RWPE2 (cell line): ENCODE results near the gene IDH3A.

Source experiments
- ATAC-seq: fragments of 200-7000 bp; cut with Tn5 transposase; 3 replicates; pipeline ENCODE4 v1.9.1; 2021; ENCODE audit warnings: low read depth
- DNase-seq: peaks from one replicate; pipeline ENCODE4 v3.0.0-alpha.2; 2020; ENCODE audit warnings: low spot score
- H3K27ac ChIP-seq: fragments of 450-650 bp; 2 replicates; pipeline ENCODE4 v1.5.1; 2017; ENCODE audit warnings: mild to moderate bottlenecking; ENCODE audit not compliant: poor library complexity, severe bottlenecking
- H3K27me3 ChIP-seq: fragments of 250-450 bp; sonication (Bioruptor Pico); 2 replicates; pipeline ENCODE4 v1.5.1; 2021; ENCODE audit warnings: mild to moderate bottlenecking, moderate library complexity; ENCODE audit not compliant: insufficient read depth, poor library complexity, severe bottlenecking
- H3K36me3 ChIP-seq: fragments of 250-450 bp; sonication (Bioruptor Pico); 2 replicates; pipeline ENCODE4 v1.5.1; 2020; ENCODE audit warnings: low read depth, mild to moderate bottlenecking, moderate library complexity
- H3K4me1 ChIP-seq: fragments of 250-450 bp; sonication (Bioruptor Pico); 2 replicates; pipeline ENCODE4 v1.5.1; 2021; ENCODE audit warnings: mild to moderate bottlenecking, moderate library complexity; ENCODE audit not compliant: insufficient read depth, poor library complexity, severe bottlenecking
- H3K4me3 ChIP-seq: fragments of 250-450 bp; sonication (Bioruptor Pico); 2 replicates; pipeline ENCODE4 v1.5.1; 2021; ENCODE audit warnings: mild to moderate bottlenecking, moderate library complexity; ENCODE audit not compliant: severe bottlenecking
- H3K9me3 ChIP-seq: fragments of 250-450 bp; sonication (Bioruptor Pico); 2 replicates; pipeline ENCODE4 v1.5.1; 2021; ENCODE audit warnings: mild to moderate bottlenecking, moderate library complexity; ENCODE audit not compliant: severe bottlenecking
- TF ChIP-seq, protein P1 (sequence below): fragments of 450-650 bp; IDR thresholded peaks from one replicate; pipeline ENCODE4 v1.5.1; 2017; ENCODE audit warnings: mild to moderate bottlenecking, moderate library complexity; ENCODE audit not compliant: poor library complexity, severe bottlenecking

IDH3A gene

DNA sequence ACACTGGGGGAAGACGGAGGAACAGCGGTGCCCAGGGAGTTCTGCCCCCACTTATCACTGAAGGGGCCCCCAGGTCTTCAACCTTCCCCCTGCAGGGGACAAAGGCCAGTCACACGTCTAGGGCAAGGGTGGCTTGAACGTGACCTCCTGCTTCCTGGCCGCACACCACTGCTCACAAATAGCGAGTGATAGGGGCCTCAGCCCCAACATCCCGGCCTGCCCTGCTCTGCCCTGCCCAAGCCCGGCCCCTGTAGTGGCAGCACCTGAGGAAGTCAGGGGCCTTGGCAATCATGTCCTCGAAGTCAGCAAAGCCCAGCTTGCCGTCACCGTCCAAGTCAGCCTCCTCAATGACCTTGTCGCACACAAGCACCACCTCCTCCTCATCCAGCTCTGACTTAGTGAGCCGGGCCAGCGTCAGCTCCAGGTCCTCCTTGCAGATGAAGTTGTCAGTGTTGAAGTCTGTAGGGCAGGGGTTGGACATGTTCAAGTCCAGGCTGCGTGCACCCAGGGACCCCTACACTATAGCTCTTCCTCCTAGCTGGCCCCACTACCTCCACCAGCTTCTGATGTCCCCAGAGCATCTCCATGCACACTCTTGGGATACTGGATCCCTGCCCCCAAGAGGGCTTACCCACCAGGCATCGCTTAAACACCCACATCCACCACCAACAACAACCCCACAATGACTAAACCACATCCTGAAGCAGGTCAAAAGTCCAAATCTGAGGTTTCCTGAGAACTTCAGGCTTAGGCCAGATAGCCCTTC is 43.5 kb upstream of the IDH3A start:
- Histone ChIP-seq H3K27me3 (no peaks in the 10 kb centered on the region), H3K9me3 (no peaks in the 10 kb centered on the region), H3K4me3 (no peak overlapping the region), H3K36me3 (no peaks in the 10 kb centered on the region), H3K27ac (no peak overlapping the region), H3K4me1 (no peaks in the 10 kb centered on the region)
- DNase-seq (peak; percentile 61), ATAC-seq (no peak)
- TF ChIP-seq, protein P1, sequence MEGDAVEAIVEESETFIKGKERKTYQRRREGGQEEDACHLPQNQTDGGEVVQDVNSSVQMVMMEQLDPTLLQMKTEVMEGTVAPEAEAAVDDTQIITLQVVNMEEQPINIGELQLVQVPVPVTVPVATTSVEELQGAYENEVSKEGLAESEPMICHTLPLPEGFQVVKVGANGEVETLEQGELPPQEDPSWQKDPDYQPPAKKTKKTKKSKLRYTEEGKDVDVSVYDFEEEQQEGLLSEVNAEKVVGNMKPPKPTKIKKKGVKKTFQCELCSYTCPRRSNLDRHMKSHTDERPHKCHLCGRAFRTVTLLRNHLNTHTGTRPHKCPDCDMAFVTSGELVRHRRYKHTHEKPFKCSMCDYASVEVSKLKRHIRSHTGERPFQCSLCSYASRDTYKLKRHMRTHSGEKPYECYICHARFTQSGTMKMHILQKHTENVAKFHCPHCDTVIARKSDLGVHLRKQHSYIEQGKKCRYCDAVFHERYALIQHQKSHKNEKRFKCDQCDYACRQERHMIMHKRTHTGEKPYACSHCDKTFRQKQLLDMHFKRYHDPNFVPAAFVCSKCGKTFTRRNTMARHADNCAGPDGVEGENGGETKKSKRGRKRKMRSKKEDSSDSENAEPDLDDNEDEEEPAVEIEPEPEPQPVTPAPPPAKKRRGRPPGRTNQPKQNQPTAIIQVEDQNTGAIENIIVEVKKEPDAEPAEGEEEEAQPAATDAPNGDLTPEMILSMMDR = no peak

DNA sequence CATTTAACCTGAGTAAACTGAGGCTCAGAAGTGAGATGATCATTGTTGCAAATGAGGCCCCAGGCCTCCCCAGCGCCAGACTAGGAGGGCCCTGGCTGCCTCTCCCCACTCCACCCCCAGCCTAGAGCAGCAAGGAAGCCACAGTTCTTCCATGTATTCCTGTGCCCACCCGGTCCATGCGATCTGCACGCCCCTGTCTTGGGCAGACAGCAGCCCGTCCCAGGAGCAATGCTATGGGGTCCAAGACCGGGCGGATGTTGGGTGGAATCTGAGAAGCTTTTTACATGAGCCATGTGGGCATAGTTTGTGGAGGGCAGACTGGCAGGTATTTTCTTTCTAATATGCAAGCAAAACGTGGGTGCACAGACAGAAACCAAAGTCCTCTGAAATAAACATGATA is 41.7 kb upstream of the IDH3A start:
- ATAC-seq = no peak
- H3K9me3 ChIP-seq = no peaks in the 10 kb centered on the region

DNA sequence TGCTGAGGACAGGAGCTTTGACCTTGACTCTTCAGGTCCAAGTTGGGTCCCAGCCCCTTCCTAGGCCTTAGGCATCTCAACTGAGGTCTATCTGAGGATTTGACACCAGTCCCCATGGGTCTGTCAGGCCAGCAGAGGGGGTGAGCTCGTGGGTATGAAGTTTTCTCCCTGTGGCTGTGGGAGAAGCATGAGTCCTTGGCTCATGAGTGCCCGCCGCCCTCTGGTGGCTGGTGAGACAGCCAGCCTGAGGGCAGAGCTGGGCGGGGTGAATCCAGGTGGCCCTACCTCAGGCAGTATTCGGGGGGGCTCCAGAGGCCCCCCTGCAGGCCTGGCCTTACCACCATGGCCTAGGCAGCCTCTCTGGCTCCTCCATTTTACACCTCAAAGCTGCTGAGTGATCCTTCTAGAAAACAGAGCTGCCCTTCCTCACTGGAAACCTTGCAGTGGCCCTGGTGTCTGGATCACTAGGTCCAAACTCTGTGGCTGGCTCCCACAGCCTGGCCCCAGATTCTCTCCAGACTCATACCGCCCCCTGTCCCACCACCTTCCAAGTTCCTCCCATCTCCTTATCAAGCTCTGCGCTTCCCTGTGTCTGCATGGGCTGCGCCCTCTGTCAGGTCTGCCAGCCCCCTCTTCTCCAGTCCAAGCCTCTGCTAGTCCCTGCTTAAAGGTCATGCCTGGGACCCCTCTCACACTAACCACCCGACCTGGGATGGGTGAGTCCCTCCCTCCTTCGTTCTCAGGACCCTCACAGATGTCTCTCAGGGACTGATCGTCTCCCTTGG is 40.7 kb upstream of the IDH3A start:
- Histone ChIP-seq H3K4me1 (no peaks in the 10 kb centered on the region), H3K27ac (no peak overlapping the region), H3K4me3 (no peak overlapping the region), H3K9me3 (no peaks in the 10 kb centered on the region), H3K36me3 (no peaks in the 10 kb centered on the region), H3K27me3 (no peaks in the 10 kb centered on the region)
- peak; percentile 91 for DNase-seq
- peak; percentile 90 for ATAC-seq
- TF ChIP-seq, protein P1 = peak; percentile 99

More for the DNA sequence above, 41.7 kb upstream of the IDH3A start:
- TF ChIP-seq, protein P1 = no peak
- DNase-seq = peak; percentile 62
- H3K27me3 ChIP-seq = no peaks in the 10 kb centered on the region
- H3K36me3 ChIP-seq = no peaks in the 10 kb centered on the region
- no peak overlapping the region for H3K27ac ChIP-seq
- H3K4me1 ChIP-seq = no peaks in the 10 kb centered on the region
- no peak overlapping the region for H3K4me3 ChIP-seq

DNA sequence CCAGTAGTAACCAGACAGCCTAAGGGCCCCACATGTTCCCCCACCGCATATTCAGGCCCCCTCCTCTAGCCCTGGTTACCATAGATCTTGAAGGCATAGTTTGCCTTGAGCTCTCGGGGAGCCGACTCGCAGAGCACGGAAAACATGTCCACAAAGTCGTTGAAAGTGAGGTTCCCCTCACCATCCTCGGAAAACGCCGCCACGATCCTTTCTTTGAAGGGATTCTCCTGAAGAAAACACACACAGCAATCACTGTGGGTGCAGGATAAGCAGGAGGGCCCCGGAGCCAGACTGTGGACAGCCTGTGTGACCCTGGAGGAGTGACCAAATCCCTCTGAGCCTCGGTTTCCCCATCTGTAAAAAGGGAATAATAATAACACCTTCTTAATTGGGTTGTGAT is 40.0 kb upstream of the IDH3A start:
- H3K36me3 ChIP-seq = no peaks in the 10 kb centered on the region
- TF ChIP-seq, protein P1 = no peak
- H3K4me1 ChIP-seq = no peaks in the 10 kb centered on the region
- DNase-seq = peak; percentile 55
- no peak overlapping the region for H3K4me3 ChIP-seq
- no peaks in the 10 kb centered on the region for H3K9me3 ChIP-seq
- H3K27me3 ChIP-seq = no peaks in the 10 kb centered on the region
- ATAC-seq = no peak
- no peak overlapping the region for H3K27ac ChIP-seq
